Testis (tissue), 3 donors: ENCODE results near the gene CIART. TPM values are rescaled to one million over a fixed set of nuclear protein-coding genes. Genes with fewer than 3 reads are reported as not detected.
"Not testable (repeated sequence)": the region's sequence is repeated elsewhere in the genome, so short reads cannot be mapped to it uniquely, and the experiment has no call there.

Experiments used
- DNase-seq: peaks from one replicate; pipeline ENCODE4 v3.0.0-alpha.2; 2019
- H3K27ac ChIP-seq, 2 donors: fragments of 200-600 bp; sonication (generic); one replicate each; pipeline ENCODE4 v1.5.1; 2019
- H3K27me3 ChIP-seq: fragments of 200-600 bp; sonication (generic); one replicate; pipeline ENCODE4 v1.5.1; 2019
- H3K36me3 ChIP-seq: fragments of 200-600 bp; sonication (generic); one replicate; pipeline ENCODE4 v1.5.1; 2017; ENCODE audit warnings: low read depth; ENCODE audit errors: missing control alignments
- H3K4me1 ChIP-seq: fragments of 200-600 bp; sonication (generic); one replicate; pipeline ENCODE4 v1.5.1; 2019
- H3K4me3 ChIP-seq, 2 donors: fragments of 200-600 bp; sonication (generic); one replicate each; pipeline ENCODE4 v1.5.1; 2017 to 2019
- H3K9me3 ChIP-seq: fragments of 200-600 bp; sonication (generic); one replicate; pipeline ENCODE4 v1.5.1; 2017
- POLR2A ChIP-seq: fragments of 450-650 bp; IDR thresholded peaks from one replicate; pipeline ENCODE4 v1.6.1; 2017; ENCODE audit warnings: antibody characterized with exemption, mild to moderate bottlenecking, moderate library complexity
- WGBS, 2 donors: methylation state at CpG; one replicate each; pipeline ENCODE4 v1.1.5; 2018; 5-methylcytosine and 5-hydroxymethylcytosine counted together
- intact Hi-C: fragments of 100-400 bp; cut with DNase I; formaldehyde crosslinking; loops from one replicate; pipeline ENCODE4 v1.15.1; 2023; ENCODE audit warnings: low total_unique reads
- polyA plus RNA-seq: library from polyadenylated mRNA; stranded (reverse); fragments of 350-450 nt; fragmentation: Illumina TruSeq; extraction: RNeasy Lipid Tissue Mini Kit (QIAGEN cat#74804); gene quantifications from one replicate; pipeline ENCODE4 v1.2.3, GENCODE V29; 2014; ENCODE audit warnings: low read depth, low replicate concordance; ENCODE audit not compliant: insufficient read depth
- total RNA-seq, 2 donors: library from RNA; depleted of rRNA; stranded (reverse); fragments of >200 nt; gene quantifications; one replicate each; pipeline ENCODE4 v1.2.3, GENCODE V29; 2016
- TF ChIP-seq, protein P1 (sequence below), 3 experiments: fragments of 450-650 bp in 2 of 3; fragments of 200-600 bp in 1 of 3; sonication (generic) in 1 of 3; IDR thresholded peaks; one replicate each; pipeline ENCODE4 v1.5.1; 2016 to 2019; ENCODE audit warnings: antibody characterized with exemption in 3 of 3, mild to moderate bottlenecking in 2 of 3, moderate library complexity in 1 of 3

The CIART gene
- total and polyA plus RNA-seq, 3 donors from 2014 or later = 10.3 to 11.8 (median 10.6) TPM

DNA sequence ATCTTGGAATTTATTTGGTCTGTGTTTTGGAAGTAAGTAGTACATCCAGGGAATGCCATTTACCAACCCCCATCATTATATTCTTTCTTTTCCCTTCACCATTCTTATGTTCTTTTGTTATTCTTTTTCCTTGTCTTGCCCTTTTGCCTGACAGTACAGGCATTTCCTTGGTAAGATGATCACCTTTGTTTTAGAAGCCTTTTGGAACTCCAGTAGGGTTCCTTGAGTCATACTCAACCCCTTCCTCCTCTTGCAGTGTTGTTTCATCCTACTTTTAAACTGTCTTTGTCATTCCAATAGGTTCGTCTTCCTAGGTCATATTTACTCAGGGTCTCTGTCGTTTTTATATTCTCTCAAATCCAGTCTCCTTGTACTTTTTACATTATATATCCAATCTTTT is 20.5 kb downstream of the CIART start:
- no peaks in the 10 kb centered on the region for H3K36me3 ChIP-seq
- H3K9me3 ChIP-seq = no peaks in the 10 kb centered on the region
- TF ChIP-seq, protein P1, sequence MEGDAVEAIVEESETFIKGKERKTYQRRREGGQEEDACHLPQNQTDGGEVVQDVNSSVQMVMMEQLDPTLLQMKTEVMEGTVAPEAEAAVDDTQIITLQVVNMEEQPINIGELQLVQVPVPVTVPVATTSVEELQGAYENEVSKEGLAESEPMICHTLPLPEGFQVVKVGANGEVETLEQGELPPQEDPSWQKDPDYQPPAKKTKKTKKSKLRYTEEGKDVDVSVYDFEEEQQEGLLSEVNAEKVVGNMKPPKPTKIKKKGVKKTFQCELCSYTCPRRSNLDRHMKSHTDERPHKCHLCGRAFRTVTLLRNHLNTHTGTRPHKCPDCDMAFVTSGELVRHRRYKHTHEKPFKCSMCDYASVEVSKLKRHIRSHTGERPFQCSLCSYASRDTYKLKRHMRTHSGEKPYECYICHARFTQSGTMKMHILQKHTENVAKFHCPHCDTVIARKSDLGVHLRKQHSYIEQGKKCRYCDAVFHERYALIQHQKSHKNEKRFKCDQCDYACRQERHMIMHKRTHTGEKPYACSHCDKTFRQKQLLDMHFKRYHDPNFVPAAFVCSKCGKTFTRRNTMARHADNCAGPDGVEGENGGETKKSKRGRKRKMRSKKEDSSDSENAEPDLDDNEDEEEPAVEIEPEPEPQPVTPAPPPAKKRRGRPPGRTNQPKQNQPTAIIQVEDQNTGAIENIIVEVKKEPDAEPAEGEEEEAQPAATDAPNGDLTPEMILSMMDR (IDR thresholded peaks at IDR 0.05) = no peak
- TF ChIP-seq POLR2A = no peak
- WGBS, 2 donors = 66 to 68% methylated on average over 2 of the region's 2 CpGs
- peaks cover 9% of the 10 kb centered on the region for H3K4me1 ChIP-seq
- no peak overlapping the region for H3K4me3 ChIP-seq
- DNase-seq = no peak
- H3K27ac ChIP-seq = peak overlapping the region in 1 of 2 donors; percentile 88
- no peaks in the 10 kb centered on the region for H3K27me3 ChIP-seq
- intact Hi-C loops = no loop called here

DNA sequence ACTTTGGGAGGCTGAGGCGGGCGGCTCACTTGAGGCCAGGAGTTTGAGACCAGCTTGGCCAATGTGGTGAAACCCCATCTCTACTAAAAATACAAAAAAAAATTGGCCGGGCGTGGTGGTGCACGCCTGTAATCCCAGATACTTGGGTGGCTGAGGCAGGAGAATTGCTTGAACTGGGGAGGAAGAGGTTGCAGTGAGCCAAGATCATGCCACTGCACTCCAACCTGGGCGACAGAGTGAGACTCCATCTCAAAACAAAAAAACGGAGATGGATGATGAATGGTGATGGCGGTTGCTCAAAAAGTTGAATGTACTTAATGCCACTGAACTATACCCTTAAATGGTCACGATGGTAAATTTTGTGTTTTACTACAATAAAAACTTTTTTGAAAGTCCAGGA is 26.2 kb downstream of the CIART start:
- DNase-seq, H3K9me3 ChIP-seq, H3K4me3 ChIP-seq, H3K36me3 ChIP-seq, H3K27me3 ChIP-seq, H3K4me1 ChIP-seq, H3K27ac ChIP-seq, intact Hi-C loops: not testable (repeated sequence)
- WGBS, 2 donors = 89 to 93% methylated on average over 9 of the region's 9 CpGs

DNA sequence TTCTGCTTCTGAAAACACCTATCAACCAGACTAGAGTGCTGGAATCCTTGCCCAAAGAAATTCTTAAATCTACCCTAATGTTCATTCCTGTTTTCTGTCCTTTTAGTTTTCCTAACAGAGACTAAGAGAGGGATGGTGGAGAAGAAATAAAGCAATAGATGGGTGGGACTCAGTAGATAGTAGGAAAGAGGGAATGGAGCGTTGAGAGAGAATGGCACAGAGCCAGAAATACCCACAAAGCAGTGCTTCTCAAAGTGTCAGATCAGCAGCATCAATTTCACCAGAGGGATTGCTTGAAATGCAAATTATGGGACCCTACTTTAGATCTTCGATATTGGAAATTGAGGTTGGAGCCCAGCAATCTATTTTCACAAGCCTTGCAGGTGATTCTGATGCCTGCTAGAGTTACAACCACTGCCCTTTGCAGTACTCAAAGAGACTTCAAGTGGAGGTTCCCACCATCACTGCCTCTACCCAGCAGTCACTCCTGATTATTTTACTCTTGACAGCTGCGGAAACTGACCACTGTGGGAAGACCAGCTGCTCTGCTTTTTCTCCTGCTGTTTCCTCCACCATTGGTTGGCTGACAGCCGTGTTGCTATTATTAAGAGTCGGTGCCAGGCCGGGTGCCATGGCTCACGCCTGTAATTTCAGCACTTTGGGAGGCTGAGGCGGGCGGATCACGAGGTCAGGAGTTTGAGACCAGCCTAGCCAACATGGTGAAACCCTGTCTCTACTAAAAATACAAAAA is 27.6 kb downstream of the CIART start:
- Histone ChIP-seq H3K4me1 (no peaks in the 10 kb centered on the region), H3K27me3 (no peaks in the 10 kb centered on the region), H3K9me3 (no peaks in the 10 kb centered on the region), H3K4me3 (no peak overlapping the region), H3K36me3 (no peaks in the 10 kb centered on the region), H3K27ac (no peak overlapping the region)
- WGBS, 2 donors = 72 to 84% methylated on average over 7 to 10 of the region's 10 CpGs
- TF ChIP-seq POLR2A = no peak
- TF ChIP-seq, protein P1 (IDR thresholded peaks at IDR 0.05) = no peak
- intact Hi-C loops = no loop called here
- DNase-seq = no peak

DNA sequence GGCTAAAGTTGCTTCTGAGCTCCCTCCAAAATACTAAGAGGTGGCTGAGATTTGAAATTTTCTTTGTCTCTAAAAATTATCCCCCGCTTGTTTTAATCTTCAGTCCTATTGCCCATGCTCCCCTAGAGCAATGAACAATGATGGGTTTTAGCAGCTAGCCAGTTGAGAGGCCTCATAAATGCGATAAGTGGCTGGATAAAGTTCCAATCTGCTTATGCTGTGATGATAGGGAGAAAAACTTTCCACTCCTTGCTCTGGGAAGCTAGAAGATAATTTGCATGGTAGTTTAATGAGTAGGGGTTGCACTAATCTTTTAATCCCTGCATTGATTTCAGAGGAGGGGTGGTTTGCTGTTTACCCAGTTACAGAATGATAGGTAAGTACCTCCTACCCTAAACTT is 29.4 kb downstream of the CIART start:
- H3K4me1 ChIP-seq = no peaks in the 10 kb centered on the region
- H3K27me3 ChIP-seq = no peaks in the 10 kb centered on the region
- H3K4me3 ChIP-seq = no peak overlapping the region
- no peak for DNase-seq
- H3K27ac ChIP-seq = no peak overlapping the region
- intact Hi-C loops = no loop called here
- WGBS, 2 donors = 72 to 77% methylated on average over 2 of the region's 2 CpGs
- H3K36me3 ChIP-seq = no peaks in the 10 kb centered on the region
- TF ChIP-seq, protein P1 (IDR thresholded peaks at IDR 0.05) = no peak
- no peak for TF ChIP-seq POLR2A
- H3K9me3 ChIP-seq = no peaks in the 10 kb centered on the region

DNA sequence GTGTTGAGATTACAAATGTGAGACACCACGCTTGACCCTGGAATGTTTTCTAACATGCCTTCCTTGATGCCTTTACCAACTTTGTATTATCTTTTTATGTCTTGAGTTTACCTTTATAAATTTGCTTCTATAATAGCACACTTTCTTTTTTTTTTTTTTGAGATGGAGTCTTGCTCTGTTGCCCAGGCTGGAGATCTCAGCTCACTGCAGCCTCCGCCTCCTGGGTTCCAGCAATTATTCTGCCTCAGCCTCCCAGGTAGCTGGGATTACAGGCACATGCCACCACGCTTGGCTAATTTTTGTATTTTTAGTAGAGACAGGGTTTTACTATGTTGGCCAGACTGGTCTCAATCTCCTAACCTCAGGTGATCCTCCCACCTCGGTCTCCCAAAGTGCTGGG is 32.3 kb downstream of the CIART start:
- 84 to 93% methylated on average over 4 of the region's 4 CpGs for WGBS, 2 donors
- H3K27me3 ChIP-seq, H3K4me3 ChIP-seq, H3K9me3 ChIP-seq, H3K27ac ChIP-seq, intact Hi-C loops, H3K36me3 ChIP-seq, DNase-seq, H3K4me1 ChIP-seq: not testable (repeated sequence)

DNA sequence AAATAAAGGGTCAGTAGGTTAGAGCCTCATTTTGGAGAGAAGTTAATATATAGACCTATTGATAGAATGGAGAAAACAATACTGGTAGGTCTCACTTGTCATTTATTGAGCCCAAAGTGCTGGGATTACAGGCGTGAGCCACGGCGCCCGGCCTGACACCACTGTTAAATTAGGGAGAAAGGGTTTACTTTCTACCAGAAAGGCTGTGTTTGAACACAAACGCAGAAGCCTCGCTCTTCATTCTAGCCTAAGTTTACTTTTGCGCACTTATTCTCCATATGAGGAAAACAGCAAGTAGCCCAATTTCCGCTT is 38.3 kb downstream of the CIART start:
- Histone ChIP-seq H3K36me3 (no peaks in the 10 kb centered on the region), H3K27ac (peak overlapping the region; percentile 80 to 91), H3K4me1 (peaks cover 7% of the 10 kb centered on the region), H3K4me3 (peak overlapping the region; percentile 95 to 98), H3K9me3 (no peaks in the 10 kb centered on the region), H3K27me3 (no peaks in the 10 kb centered on the region)
- 46 to 70% methylated on average over 8 of the region's 8 CpGs for WGBS, 2 donors
- no peak for DNase-seq
- intact Hi-C loops = no loop called here
- TF ChIP-seq, protein P1 (IDR thresholded peaks at IDR 0.05) = no peak
- no peak for TF ChIP-seq POLR2A
